ENCODE data around the gene ICAM3.

ICAM3 gene

DNA sequence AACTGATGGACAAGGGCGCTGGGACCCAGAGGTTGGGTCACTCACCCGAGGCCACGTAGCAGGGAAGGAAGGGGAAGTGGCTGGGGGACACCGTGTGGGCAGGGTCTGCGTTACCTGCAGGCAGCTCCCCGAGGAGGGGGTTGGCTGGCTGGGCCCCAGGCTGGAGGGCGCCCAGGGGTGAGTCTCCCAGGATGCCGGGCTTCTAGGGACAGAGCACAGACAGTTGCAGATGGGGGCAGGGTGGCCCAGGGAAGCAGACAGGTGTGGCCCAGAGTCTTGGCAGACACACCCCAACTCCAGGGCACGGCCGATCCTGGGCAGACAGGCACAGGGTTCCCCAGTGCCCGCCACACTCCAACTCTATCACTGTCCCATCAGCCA, 18.0 kb downstream of the ICAM3 start:
- Histone ChIP-seq H4K8ac (ENCODE audit: low read depth, low read length) (no peak overlapping the region), H3K23ac (ENCODE audit: low read length) (no peak overlapping the region), H3K79me1 (ENCODE audit: low read length) (no peaks in the 10 kb centered on the region), H4K12ac (ENCODE audit: low read depth, low read length) (no peak overlapping the region), H2AK5ac (ENCODE audit: low read length) (no peak overlapping the region), H3K27ac (ENCODE audit: low read depth, low read length) (no peak overlapping the region), H2AFZ (ENCODE audit: insufficient read depth, low read length, poor library complexity) (no peak overlapping the region), H2BK5ac (ENCODE audit: low read depth, low read length, poor library complexity) (no peak overlapping the region), H3K4me3 (ENCODE audit: low read depth, low read length) (no peak overlapping the region), H3K14ac (ENCODE audit: low read length) (no peak overlapping the region), H3K4me1 (ENCODE audit: control insufficient read depth in 1 of 2, insufficient read depth in 2 of 2, low read length in 2 of 2) (no peaks in the 10 kb centered on the region), H4K91ac (ENCODE audit: low read depth, low read length) (no peak overlapping the region), H3K27me3 (ENCODE audit: insufficient read depth, low read length) (no peaks in the 10 kb centered on the region), H3K9ac (ENCODE audit: low read length) (no peak overlapping the region), H3K4me2 (ENCODE audit: low read length) (no peak overlapping the region), H3K36me3 (ENCODE audit: control insufficient read depth in 1 of 2, insufficient read depth in 2 of 2, low read length in 2 of 2) (peaks cover 83 to 85% of the 10 kb centered on the region in 2 experiments), H2BK120ac (ENCODE audit: insufficient read depth, low read length, poor library complexity) (no peak overlapping the region), H3K79me2 (ENCODE audit: control insufficient read depth, insufficient read depth, low read length, poor library complexity) (no peaks in the 10 kb centered on the region), H3K18ac (ENCODE audit: low read length) (no peak overlapping the region), H3K9me3 (ENCODE audit: insufficient read depth, low read depth, low read length) (no peaks in the 10 kb centered on the region), H3K4ac (ENCODE audit: low read depth, low read length) (no peak overlapping the region), H2BK12ac (ENCODE audit: low read length) (no peak overlapping the region)
- WGBS (ENCODE audit: extremely low coverage, insufficient coverage, insufficient read length): no CpG with 5 or more reads among the region's 11 CpGs
- DNase-seq: no peak

DNA sequence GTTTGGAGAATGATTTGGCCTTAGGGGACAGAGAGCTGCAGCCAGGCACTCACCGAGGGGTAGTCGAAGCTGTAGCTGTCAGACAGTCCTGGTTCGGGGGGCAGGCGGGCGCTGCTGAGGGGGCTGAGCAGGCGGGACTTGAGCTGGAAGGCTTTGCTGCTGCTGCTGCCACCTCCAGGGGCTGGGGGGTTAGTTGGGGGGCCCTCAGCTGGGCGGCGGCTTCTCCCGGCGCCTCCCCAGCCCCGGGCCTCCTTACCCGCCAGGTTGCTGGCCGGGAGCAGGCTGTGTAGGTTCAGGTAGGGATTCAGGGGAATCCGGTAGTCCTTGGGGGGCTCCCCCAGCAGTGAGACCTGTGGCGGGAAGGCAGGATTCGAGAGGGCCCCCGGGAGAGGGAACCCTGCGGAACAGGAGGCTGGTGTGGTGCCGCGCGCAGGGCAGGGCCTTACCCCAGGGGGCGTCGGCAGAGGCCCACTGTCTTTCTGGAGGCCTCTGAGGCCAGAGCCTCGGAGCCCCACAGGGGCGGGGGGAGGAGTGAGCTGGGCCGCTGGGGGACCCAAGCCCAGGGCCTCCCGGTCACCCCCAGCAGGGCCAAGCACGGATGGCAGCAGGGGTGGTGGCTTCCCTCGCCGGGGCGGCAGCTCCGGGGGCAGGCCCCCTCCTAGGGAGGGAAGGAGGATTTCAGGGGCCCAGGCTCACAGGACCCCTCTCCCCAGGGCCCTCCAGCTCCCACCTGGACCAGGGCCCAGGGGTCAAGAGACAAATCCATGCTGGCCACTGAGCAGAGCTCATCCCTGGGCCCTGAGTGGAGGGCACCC, 18.6 kb downstream of the ICAM3 start:
- H2BK120ac ChIP-seq (ENCODE audit: insufficient read depth, low read length, poor library complexity): no peak overlapping the region
- no peaks in the 10 kb centered on the region for H3K27me3 ChIP-seq (ENCODE audit: insufficient read depth, low read length)
- no peak overlapping the region for H2AK5ac ChIP-seq (ENCODE audit: low read length)
- no peak overlapping the region for H3K14ac ChIP-seq (ENCODE audit: low read length)
- H2AFZ ChIP-seq (ENCODE audit: insufficient read depth, low read length, poor library complexity): no peak overlapping the region
- no peak overlapping the region for H3K4me2 ChIP-seq (ENCODE audit: low read length)
- H4K8ac ChIP-seq (ENCODE audit: low read depth, low read length): no peak overlapping the region
- H4K12ac ChIP-seq (ENCODE audit: low read depth, low read length): no peak overlapping the region
- H3K4me1 ChIP-seq (ENCODE audit: control insufficient read depth in 1 of 2, insufficient read depth in 2 of 2, low read length in 2 of 2): peaks cover 0 to 3% of the 10 kb centered on the region in 2 experiments
- no CpG with 5 or more reads among the region's 32 CpGs for WGBS (ENCODE audit: extremely low coverage, insufficient coverage, insufficient read length)
- H2BK12ac ChIP-seq (ENCODE audit: low read length): no peak overlapping the region
- H3K4me3 ChIP-seq (ENCODE audit: low read depth, low read length): no peak overlapping the region
- H2BK5ac ChIP-seq (ENCODE audit: low read depth, low read length, poor library complexity): no peak overlapping the region
- no peak overlapping the region for H3K4ac ChIP-seq (ENCODE audit: low read depth, low read length)
- H3K18ac ChIP-seq (ENCODE audit: low read length): no peak overlapping the region
- H3K79me2 ChIP-seq (ENCODE audit: control insufficient read depth, insufficient read depth, low read length, poor library complexity): no peaks in the 10 kb centered on the region
- no peak overlapping the region for H3K27ac ChIP-seq (ENCODE audit: low read depth, low read length)
- no peak overlapping the region for H4K91ac ChIP-seq (ENCODE audit: low read depth, low read length)
- H3K79me1 ChIP-seq (ENCODE audit: low read length): peaks cover under 1% of the 10 kb centered on the region
- no peaks in the 10 kb centered on the region for H3K9me3 ChIP-seq (ENCODE audit: insufficient read depth, low read depth, low read length)
- H3K36me3 ChIP-seq (ENCODE audit: control insufficient read depth in 1 of 2, insufficient read depth in 2 of 2, low read length in 2 of 2): peaks cover 79 to 82% of the 10 kb centered on the region in 2 experiments
- H3K23ac ChIP-seq (ENCODE audit: low read length): no peak overlapping the region
- no peak overlapping the region for H3K9ac ChIP-seq (ENCODE audit: low read length)
- DNase-seq: no peak

DNA sequence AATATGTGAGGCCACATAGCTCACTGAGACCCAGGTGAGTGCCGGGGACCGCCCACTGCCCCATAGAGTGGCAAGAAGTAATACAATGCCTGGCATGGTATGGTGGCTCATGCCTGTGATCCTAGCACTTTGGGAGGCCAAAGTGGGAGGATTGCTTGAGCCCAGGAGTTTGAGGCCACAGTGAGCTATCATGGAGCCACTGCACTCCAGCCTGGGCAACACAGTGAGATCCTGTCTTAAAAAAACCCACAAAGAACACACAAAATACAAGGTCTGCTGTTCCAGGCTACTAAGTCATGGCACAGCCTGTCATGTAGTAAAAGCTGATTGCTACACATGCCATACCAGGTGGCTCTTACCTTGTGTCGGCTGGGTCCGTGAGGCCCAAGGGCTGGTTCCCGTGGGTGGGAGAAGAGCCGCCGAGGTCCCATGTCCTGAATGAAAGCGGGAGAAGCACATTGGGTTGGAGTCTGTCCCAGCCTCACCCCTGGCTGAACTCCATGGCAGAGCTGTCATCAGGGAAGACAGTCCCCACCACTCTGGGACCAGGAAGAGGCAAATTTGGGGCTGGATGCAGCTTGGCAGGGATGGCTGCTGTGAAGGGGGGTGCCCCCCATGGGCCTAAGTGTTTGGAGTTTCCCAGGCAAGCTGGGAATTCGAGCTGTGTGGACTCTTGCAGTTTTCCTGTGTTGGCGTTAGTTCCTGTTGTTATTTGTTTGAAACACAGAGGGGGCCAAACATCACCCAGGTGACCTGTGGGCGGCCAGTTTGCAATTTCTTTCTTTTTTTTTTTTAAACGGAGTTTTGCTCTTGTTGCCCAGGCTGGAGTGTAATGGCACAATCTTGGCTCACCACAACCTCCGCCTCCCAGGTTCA, 20.4 kb downstream of the ICAM3 start:
- Histone ChIP-seq H4K8ac (ENCODE audit: low read depth, low read length) (no peak overlapping the region), H3K14ac (ENCODE audit: low read length) (no peak overlapping the region), H2AFZ (ENCODE audit: insufficient read depth, low read length, poor library complexity) (no peak overlapping the region), H3K9me3 (ENCODE audit: insufficient read depth, low read depth, low read length) (no peaks in the 10 kb centered on the region), H4K12ac (ENCODE audit: low read depth, low read length) (no peak overlapping the region), H3K27ac (ENCODE audit: low read depth, low read length) (no peak overlapping the region), H3K18ac (ENCODE audit: low read length) (no peak overlapping the region), H3K79me2 (ENCODE audit: control insufficient read depth, insufficient read depth, low read length, poor library complexity) (peaks cover 6% of the 10 kb centered on the region), H2AK5ac (ENCODE audit: low read length) (no peak overlapping the region), H2BK120ac (ENCODE audit: insufficient read depth, low read length, poor library complexity) (no peak overlapping the region), H3K4me1 (ENCODE audit: control insufficient read depth in 1 of 2, insufficient read depth in 2 of 2, low read length in 2 of 2) (peaks cover 0 to 3% of the 10 kb centered on the region in 2 experiments), H3K4me3 (ENCODE audit: low read depth, low read length) (peak overlapping the region; percentile 25), H3K36me3 (ENCODE audit: control insufficient read depth in 1 of 2, insufficient read depth in 2 of 2, low read length in 2 of 2) (peaks cover 64 to 71% of the 10 kb centered on the region in 2 experiments), H3K4me2 (ENCODE audit: low read length) (no peak overlapping the region), H3K9ac (ENCODE audit: low read length) (no peak overlapping the region), H2BK12ac (ENCODE audit: low read length) (no peak overlapping the region), H3K27me3 (ENCODE audit: insufficient read depth, low read length) (no peaks in the 10 kb centered on the region), H3K4ac (ENCODE audit: low read depth, low read length) (no peak overlapping the region), H3K23ac (ENCODE audit: low read length) (no peak overlapping the region), H4K91ac (ENCODE audit: low read depth, low read length) (no peak overlapping the region), H3K79me1 (ENCODE audit: low read length) (peaks cover 6% of the 10 kb centered on the region), H2BK5ac (ENCODE audit: low read depth, low read length, poor library complexity) (no peak overlapping the region)
- whole genome bisulfite sequencing (ENCODE audit: extremely low coverage, insufficient coverage, insufficient read length): no CpG with 5 or more reads among the region's 13 CpGs
- DNase-seq: no peak

DNA sequence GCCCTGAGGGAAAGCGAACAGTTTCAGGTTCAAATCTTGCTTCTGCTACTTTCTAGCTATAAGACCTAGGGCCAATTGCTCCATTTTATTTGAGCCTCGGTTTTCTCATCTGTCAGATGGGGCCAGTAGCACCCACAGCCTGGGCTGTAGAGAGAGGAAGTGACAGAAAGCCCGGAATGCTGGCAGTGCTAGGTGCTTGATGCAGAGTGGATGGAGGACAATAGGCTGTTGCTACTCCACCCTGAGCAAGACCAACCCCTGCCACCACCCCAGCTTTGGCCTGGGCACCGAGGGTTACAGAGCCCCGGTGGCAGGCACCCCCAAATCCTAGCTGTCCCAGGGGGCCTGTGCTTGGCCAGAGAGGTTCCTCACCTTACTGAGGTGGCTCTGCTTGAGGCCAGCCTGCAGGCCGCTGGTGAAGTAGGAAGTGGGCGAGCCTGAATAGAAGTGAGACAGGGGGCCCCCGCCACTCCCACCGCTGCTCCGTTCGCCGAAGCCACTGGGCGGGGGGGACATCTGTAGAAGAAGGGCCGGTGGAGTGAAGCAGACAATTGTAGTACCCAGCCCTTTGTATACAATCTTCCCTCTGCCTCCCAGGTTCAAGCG, 21.5 kb downstream of the ICAM3 start:
- no peak overlapping the region for H3K18ac ChIP-seq (ENCODE audit: low read length)
- peaks cover 6% of the 10 kb centered on the region for H3K79me1 ChIP-seq (ENCODE audit: low read length)
- H2BK12ac ChIP-seq (ENCODE audit: low read length): no peak overlapping the region
- no peak overlapping the region for H4K8ac ChIP-seq (ENCODE audit: low read depth, low read length)
- H4K12ac ChIP-seq (ENCODE audit: low read depth, low read length): no peak overlapping the region
- H3K4me1 ChIP-seq (ENCODE audit: control insufficient read depth in 1 of 2, insufficient read depth in 2 of 2, low read length in 2 of 2): peaks cover 0 to 3% of the 10 kb centered on the region in 2 experiments
- H3K9me3 ChIP-seq (ENCODE audit: insufficient read depth, low read depth, low read length): no peaks in the 10 kb centered on the region
- H4K91ac ChIP-seq (ENCODE audit: low read depth, low read length): no peak overlapping the region
- H3K4me3 ChIP-seq (ENCODE audit: low read depth, low read length): no peak overlapping the region
- no peaks in the 10 kb centered on the region for H3K27me3 ChIP-seq (ENCODE audit: insufficient read depth, low read length)
- no peak overlapping the region for H3K23ac ChIP-seq (ENCODE audit: low read length)
- H3K27ac ChIP-seq (ENCODE audit: low read depth, low read length): no peak overlapping the region
- H2BK5ac ChIP-seq (ENCODE audit: low read depth, low read length, poor library complexity): no peak overlapping the region
- no peak overlapping the region for H3K14ac ChIP-seq (ENCODE audit: low read length)
- H2BK120ac ChIP-seq (ENCODE audit: insufficient read depth, low read length, poor library complexity): no peak overlapping the region
- no peak overlapping the region for H3K9ac ChIP-seq (ENCODE audit: low read length)
- no peak overlapping the region for H2AFZ ChIP-seq (ENCODE audit: insufficient read depth, low read length, poor library complexity)
- no peak overlapping the region for H3K4me2 ChIP-seq (ENCODE audit: low read length)
- no peak for DNase-seq
- peaks cover 6% of the 10 kb centered on the region for H3K79me2 ChIP-seq (ENCODE audit: control insufficient read depth, insufficient read depth, low read length, poor library complexity)
- H3K36me3 ChIP-seq (ENCODE audit: control insufficient read depth in 1 of 2, insufficient read depth in 2 of 2, low read length in 2 of 2): peaks cover 55 to 60% of the 10 kb centered on the region in 2 experiments
- no peak overlapping the region for H3K4ac ChIP-seq (ENCODE audit: low read depth, low read length)
- no CpG with 5 or more reads among the region's 15 CpGs for WGBS (ENCODE audit: extremely low coverage, insufficient coverage, insufficient read length)
- no peak overlapping the region for H2AK5ac ChIP-seq (ENCODE audit: low read length)

Data from trophoblast cell (in vitro differentiated cells and primary cell).